ENCODE data around the gene CSGALNACT2. TPM values are rescaled to one million over a fixed set of nuclear protein-coding genes. Genes with fewer than 3 reads are reported as not detected.

CSGALNACT2 gene
- total and polyA plus RNA-seq, 4 donors, result 4.1 to 11.0 (median 6.1) TPM

DNA sequence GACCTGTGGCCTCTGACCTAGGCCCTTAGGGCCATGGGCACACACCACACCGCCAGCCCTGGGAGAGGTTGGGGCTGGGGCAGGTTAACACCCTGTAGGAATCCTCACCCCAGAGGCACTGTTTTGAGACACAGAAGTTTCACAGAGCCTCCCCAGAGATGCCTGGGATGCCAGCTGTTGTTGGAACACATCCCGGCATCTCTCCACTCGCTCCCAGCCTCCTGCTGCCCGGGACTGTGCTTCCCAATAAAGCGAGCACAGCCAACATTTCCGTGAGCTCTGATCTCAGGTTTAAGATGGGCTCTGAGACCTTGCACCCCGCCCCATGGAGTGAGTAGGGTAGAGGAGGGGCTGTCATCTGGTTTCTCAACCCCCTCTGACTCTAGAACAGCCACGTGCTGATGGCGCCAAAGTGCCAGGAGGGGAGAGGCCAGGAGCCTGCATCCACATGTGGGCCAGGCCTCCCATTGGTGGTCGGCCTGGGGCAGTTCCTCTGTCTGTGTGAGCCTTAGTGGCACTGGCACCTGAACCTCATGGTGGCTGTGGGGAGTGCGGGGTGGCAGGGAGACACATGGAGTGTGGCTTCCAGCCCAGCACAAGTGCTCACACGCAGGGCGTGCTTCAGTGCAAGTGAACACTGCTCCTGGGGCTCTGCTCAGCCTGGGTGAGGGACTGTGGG lies 73.9 kb downstream of the CSGALNACT2 start:
- Histone ChIP-seq H3K9ac (ENCODE audit: low read depth in 1 of 2, low read length in 2 of 2) (no peak overlapping the region), H3K27ac (ENCODE audit: low read depth in 1 of 2, low read length in 2 of 2) (no peak overlapping the region), H3K9me3 (ENCODE audit: control insufficient read depth in 4 of 4, low read length in 3 of 4) (no peaks in the 10 kb centered on the region), H3K4me1 (ENCODE audit: control insufficient read depth in 4 of 4, insufficient read depth in 4 of 4, low read length in 3 of 4) (no peaks in the 10 kb centered on the region), H3K4me3 (ENCODE audit: low read depth in 1 of 3, low read length in 3 of 3) (no peak overlapping the region), H3K27me3 (ENCODE audit: control insufficient read depth in 4 of 4, insufficient read depth in 4 of 4, low read length in 3 of 4) (no peaks in the 10 kb centered on the region), H3K36me3 (ENCODE audit: control insufficient read depth in 4 of 4, insufficient read depth in 3 of 4, low read depth in 1 of 4, low read length in 3 of 4) (no peaks in the 10 kb centered on the region)
- TF ChIP-seq, protein P1, sequence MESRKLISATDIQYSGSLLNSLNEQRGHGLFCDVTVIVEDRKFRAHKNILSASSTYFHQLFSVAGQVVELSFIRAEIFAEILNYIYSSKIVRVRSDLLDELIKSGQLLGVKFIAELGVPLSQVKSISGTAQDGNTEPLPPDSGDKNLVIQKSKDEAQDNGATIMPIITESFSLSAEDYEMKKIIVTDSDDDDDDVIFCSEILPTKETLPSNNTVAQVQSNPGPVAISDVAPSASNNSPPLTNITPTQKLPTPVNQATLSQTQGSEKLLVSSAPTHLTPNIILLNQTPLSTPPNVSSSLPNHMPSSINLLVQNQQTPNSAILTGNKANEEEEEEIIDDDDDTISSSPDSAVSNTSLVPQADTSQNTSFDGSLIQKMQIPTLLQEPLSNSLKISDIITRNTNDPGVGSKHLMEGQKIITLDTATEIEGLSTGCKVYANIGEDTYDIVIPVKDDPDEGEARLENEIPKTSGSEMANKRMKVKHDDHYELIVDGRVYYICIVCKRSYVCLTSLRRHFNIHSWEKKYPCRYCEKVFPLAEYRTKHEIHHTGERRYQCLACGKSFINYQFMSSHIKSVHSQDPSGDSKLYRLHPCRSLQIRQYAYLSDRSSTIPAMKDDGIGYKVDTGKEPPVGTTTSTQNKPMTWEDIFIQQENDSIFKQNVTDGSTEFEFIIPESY (IDR thresholded peaks at IDR 0.05), result no peak
- TF ChIP-seq, protein P2, sequence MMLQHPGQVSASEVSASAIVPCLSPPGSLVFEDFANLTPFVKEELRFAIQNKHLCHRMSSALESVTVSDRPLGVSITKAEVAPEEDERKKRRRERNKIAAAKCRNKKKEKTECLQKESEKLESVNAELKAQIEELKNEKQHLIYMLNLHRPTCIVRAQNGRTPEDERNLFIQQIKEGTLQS (IDR thresholded peaks at IDR 0.05), result no peak
- TF ChIP-seq REST (IDR thresholded peaks at IDR 0.05) (no peak), YY1 (IDR thresholded peaks at IDR 0.05) (no peak), JUND (IDR thresholded peaks at IDR 0.05) (no peak), RXRA (IDR thresholded peaks at IDR 0.05) (no peak)
- TF ChIP-seq, protein P3, sequence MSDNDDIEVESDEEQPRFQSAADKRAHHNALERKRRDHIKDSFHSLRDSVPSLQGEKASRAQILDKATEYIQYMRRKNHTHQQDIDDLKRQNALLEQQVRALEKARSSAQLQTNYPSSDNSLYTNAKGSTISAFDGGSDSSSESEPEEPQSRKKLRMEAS (IDR thresholded peaks at IDR 0.05), result no peak
- 83% methylated on average over 13 of the region's 13 CpGs for WGBS
- no peak for DNase-seq (ENCODE audit: low spot score)

GRCh38 chr10:43214071-43214955 lies 76.1 kb downstream of the CSGALNACT2 start:
- Histone ChIP-seq H3K27me3 (ENCODE audit: control insufficient read depth in 4 of 4, insufficient read depth in 4 of 4, low read length in 3 of 4) (no peaks in the 10 kb centered on the region), H3K4me1 (ENCODE audit: control insufficient read depth in 4 of 4, insufficient read depth in 4 of 4, low read length in 3 of 4) (no peaks in the 10 kb centered on the region), H3K36me3 (ENCODE audit: control insufficient read depth in 4 of 4, insufficient read depth in 3 of 4, low read depth in 1 of 4, low read length in 3 of 4) (no peaks in the 10 kb centered on the region), H3K27ac (ENCODE audit: low read depth in 1 of 2, low read length in 2 of 2) (no peak overlapping the region), H3K9ac (ENCODE audit: low read depth in 1 of 2, low read length in 2 of 2) (no peak overlapping the region), H3K4me3 (ENCODE audit: low read depth in 1 of 3, low read length in 3 of 3) (no peak overlapping the region), H3K9me3 (ENCODE audit: control insufficient read depth in 4 of 4, low read length in 3 of 4) (no peaks in the 10 kb centered on the region)
- TF ChIP-seq YY1 (IDR thresholded peaks at IDR 0.05) (no peak), HNF4G (IDR thresholded peaks at IDR 0.05) (no peak), FOXA2 (IDR thresholded peaks at IDR 0.05) (no peak), SP1 (IDR thresholded peaks at IDR 0.05) (no peak)
- no peak for DNase-seq (ENCODE audit: low spot score)
- WGBS, result 86% methylated on average over 15 of the region's 15 CpGs
